OCI-LY3 (cell line): ENCODE data around the gene PSMA7.

Source experiments
- H2AFZ ChIP-seq: fragments of 200-600, 300-600 bp; shearing (Covaris generic); 2 replicates; pipeline ENCODE4 v1.6.0; 2014; ENCODE audit warnings: antibody characterized with exemption, low read depth, low read length
- H3K27ac ChIP-seq: fragments of 200-600, 300-600 bp; sonication (generic); 2 replicates; pipeline ENCODE4 v1.5.1; 2014; ENCODE audit warnings: mild to moderate bottlenecking, low read length, moderate library complexity, mixed read lengths
- H3K27me3 ChIP-seq: fragments of 200-600, 300-600 bp; sonication (generic); 2 replicates; pipeline ENCODE4 v1.6.1; 2014; ENCODE audit warnings: low read depth, low read length, mixed read lengths
- H3K36me3 ChIP-seq: fragments of 200-600, 300-600 bp; sonication (generic); replicated peaks from 2 replicates; pipeline ENCODE3; 2014; ENCODE audit warnings: low read depth, low read length, mixed read lengths
- H3K4me1 ChIP-seq: fragments of 300-600, 200-600 bp; sonication (generic); 2 replicates; pipeline ENCODE4 v1.6.1; 2014; ENCODE audit warnings: low read length, mixed read lengths
- H3K4me2 ChIP-seq: fragments of 200-600, 300-600 bp; sonication (generic); 2 replicates; pipeline ENCODE4 v1.6.1; 2014; ENCODE audit warnings: low read length, mixed read lengths
- H3K4me3 ChIP-seq: fragments of 300-600, 200-600 bp; sonication (generic); 2 replicates; pipeline ENCODE4 v1.5.1; 2014; ENCODE audit warnings: antibody characterized with exemption, mild to moderate bottlenecking, low read length, moderate library complexity
- H3K79me2 ChIP-seq: fragments of 300-600, 200-600 bp; shearing (Covaris generic); 2 replicates; pipeline ENCODE4 v1.6.1; 2014; ENCODE audit warnings: mild to moderate bottlenecking, low read length, mixed read lengths
- H3K9ac ChIP-seq: fragments of 300-600, 200-600 bp; shearing (Covaris generic); 2 replicates; pipeline ENCODE4 v1.6.0; 2014; ENCODE audit warnings: mild to moderate bottlenecking, low read length, moderate library complexity
- H3K9me3 ChIP-seq: fragments of 200-600, 300-600 bp; shearing (Covaris generic); 2 replicates; pipeline ENCODE4 v1.6.1; 2014; ENCODE audit warnings: low read length, mixed read lengths; ENCODE audit not compliant: insufficient read depth
- H4K20me1 ChIP-seq: fragments of 200-600, 300-600 bp; sonication (generic); 2 replicates; pipeline ENCODE4 v1.6.1; 2016; ENCODE audit warnings: low read length, mixed read lengths; ENCODE audit not compliant: insufficient read depth
- CTCF ChIP-seq: fragments of 200-600, 300-600 bp; sonication (generic); IDR thresholded peaks from 2 replicates; pipeline ENCODE4 v1.5.1; 2014; ENCODE audit warnings: antibody characterized with exemption, low read length, low read depth
- EZH2phosphoT487 ChIP-seq: fragments of 200-600 bp; shearing (Covaris generic); IDR thresholded peaks from 2 replicates; pipeline ENCODE4 v1.6.1; 2018; ENCODE audit warnings: antibody characterized with exemption, mixed run types, low read depth

The PSMA7 gene

GRCh38 chr20:62157387-62158087 is 14.3 kb upstream of the PSMA7 start:
- H4K20me1 ChIP-seq = peaks cover 11% of the 10 kb centered on the region
- no peak for TF ChIP-seq EZH2phosphoT487
- no peak for TF ChIP-seq CTCF
- H2AFZ ChIP-seq = no peak overlapping the region
- H3K4me2 ChIP-seq = no peak overlapping the region
- peaks cover 25% of the 10 kb centered on the region for H3K36me3 ChIP-seq
- no peaks in the 10 kb centered on the region for H3K27me3 ChIP-seq
- no peaks in the 10 kb centered on the region for H3K9me3 ChIP-seq
- H3K4me3 ChIP-seq = no peak overlapping the region
- H3K27ac ChIP-seq = no peak overlapping the region
- H3K9ac ChIP-seq = no peak overlapping the region
- no peaks in the 10 kb centered on the region for H3K4me1 ChIP-seq
- H3K79me2 ChIP-seq = peaks cover 44% of the 10 kb centered on the region

GRCh38 chr20:62156592-62157386 is 13.6 kb upstream of the PSMA7 start:
- TF ChIP-seq EZH2phosphoT487 (no peak), CTCF (peak; percentile 67)
- no peak overlapping the region for H2AFZ ChIP-seq
- H3K4me1 ChIP-seq = no peaks in the 10 kb centered on the region
- no peaks in the 10 kb centered on the region for H3K27me3 ChIP-seq
- H4K20me1 ChIP-seq = peaks cover 11% of the 10 kb centered on the region
- no peak overlapping the region for H3K4me3 ChIP-seq
- H3K9me3 ChIP-seq = no peaks in the 10 kb centered on the region
- no peak overlapping the region for H3K9ac ChIP-seq
- H3K27ac ChIP-seq = no peak overlapping the region
- H3K79me2 ChIP-seq = peaks cover 50% of the 10 kb centered on the region
- peaks cover 33% of the 10 kb centered on the region for H3K36me3 ChIP-seq
- H3K4me2 ChIP-seq = no peak overlapping the region

DNA sequence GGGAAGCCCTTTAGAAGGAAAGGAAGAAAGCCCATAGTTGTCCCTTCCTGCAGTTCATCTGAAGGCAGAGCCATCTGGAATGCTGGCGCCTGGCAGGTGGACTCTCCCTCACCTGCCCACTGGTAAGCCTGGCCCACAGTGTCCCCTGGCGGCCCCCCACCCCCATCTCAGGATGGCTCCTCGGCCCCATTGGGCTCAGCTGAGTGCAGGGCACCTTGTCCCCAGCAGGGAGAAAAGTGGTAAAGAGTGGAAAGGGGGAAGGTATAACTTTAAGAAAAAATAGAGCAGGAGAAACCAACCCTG is 13.0 kb upstream of the PSMA7 start:
- H3K36me3 ChIP-seq = peaks cover 29% of the 10 kb centered on the region
- peaks cover 12% of the 10 kb centered on the region for H4K20me1 ChIP-seq
- H3K4me2 ChIP-seq = no peak overlapping the region
- no peak overlapping the region for H3K4me3 ChIP-seq
- H3K79me2 ChIP-seq = peaks cover 56% of the 10 kb centered on the region
- H3K4me1 ChIP-seq = no peaks in the 10 kb centered on the region
- H3K9me3 ChIP-seq = no peaks in the 10 kb centered on the region
- H3K27ac ChIP-seq = no peak overlapping the region
- H3K9ac ChIP-seq = no peak overlapping the region
- TF ChIP-seq EZH2phosphoT487 (no peak), CTCF (no peak)
- H2AFZ ChIP-seq = no peak overlapping the region
- H3K27me3 ChIP-seq = no peaks in the 10 kb centered on the region

GRCh38 chr20:62155428-62156253 is 12.4 kb upstream of the PSMA7 start:
- Histone ChIP-seq H3K9me3 (no peaks in the 10 kb centered on the region), H3K79me2 (peaks cover 62% of the 10 kb centered on the region), H3K4me1 (no peaks in the 10 kb centered on the region), H3K9ac (no peak overlapping the region), H3K27ac (no peak overlapping the region), H4K20me1 (peaks cover 16% of the 10 kb centered on the region), H3K4me3 (no peak overlapping the region), H3K36me3 (peaks cover 29% of the 10 kb centered on the region), H3K4me2 (no peak overlapping the region), H3K27me3 (no peaks in the 10 kb centered on the region), H2AFZ (no peak overlapping the region)
- TF ChIP-seq CTCF = no peak
- no peak for TF ChIP-seq EZH2phosphoT487
